ENCODE measurements around the gene CGNL1.

- no peak for TF ChIP-seq POLR2A (IDR thresholded peaks at IDR 0.05)
- TF ChIP-seq, protein P1, sequence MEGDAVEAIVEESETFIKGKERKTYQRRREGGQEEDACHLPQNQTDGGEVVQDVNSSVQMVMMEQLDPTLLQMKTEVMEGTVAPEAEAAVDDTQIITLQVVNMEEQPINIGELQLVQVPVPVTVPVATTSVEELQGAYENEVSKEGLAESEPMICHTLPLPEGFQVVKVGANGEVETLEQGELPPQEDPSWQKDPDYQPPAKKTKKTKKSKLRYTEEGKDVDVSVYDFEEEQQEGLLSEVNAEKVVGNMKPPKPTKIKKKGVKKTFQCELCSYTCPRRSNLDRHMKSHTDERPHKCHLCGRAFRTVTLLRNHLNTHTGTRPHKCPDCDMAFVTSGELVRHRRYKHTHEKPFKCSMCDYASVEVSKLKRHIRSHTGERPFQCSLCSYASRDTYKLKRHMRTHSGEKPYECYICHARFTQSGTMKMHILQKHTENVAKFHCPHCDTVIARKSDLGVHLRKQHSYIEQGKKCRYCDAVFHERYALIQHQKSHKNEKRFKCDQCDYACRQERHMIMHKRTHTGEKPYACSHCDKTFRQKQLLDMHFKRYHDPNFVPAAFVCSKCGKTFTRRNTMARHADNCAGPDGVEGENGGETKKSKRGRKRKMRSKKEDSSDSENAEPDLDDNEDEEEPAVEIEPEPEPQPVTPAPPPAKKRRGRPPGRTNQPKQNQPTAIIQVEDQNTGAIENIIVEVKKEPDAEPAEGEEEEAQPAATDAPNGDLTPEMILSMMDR (IDR thresholded peaks at IDR 0.05) = no peak
- TF ChIP-seq EP300 (IDR thresholded peaks at IDR 0.05) = no peak
- no peak for TF ChIP-seq POLR2AphosphoS5 (IDR thresholded peaks at IDR 0.05)
Measured at GRCh38 chr15:57452090-57452754, 75.9 kb downstream of the CGNL1 start.
